GM19463 (cell line): ENCODE measurements around the gene EBF3.

Experiments
- ATAC-seq: cut with Tn5 transposase; IDR thresholded peaks from one replicate; pipeline ENCODE4 v1.9.1; 2021; ENCODE audit warnings: mild to moderate bottlenecking, moderate library complexity; ENCODE audit not compliant: unreplicated experiment

EBF3 gene

GRCh38 chr10:129959544-129960480 is 4.3 kb downstream of the EBF3 start:
- ATAC-seq, result no peak

DNA sequence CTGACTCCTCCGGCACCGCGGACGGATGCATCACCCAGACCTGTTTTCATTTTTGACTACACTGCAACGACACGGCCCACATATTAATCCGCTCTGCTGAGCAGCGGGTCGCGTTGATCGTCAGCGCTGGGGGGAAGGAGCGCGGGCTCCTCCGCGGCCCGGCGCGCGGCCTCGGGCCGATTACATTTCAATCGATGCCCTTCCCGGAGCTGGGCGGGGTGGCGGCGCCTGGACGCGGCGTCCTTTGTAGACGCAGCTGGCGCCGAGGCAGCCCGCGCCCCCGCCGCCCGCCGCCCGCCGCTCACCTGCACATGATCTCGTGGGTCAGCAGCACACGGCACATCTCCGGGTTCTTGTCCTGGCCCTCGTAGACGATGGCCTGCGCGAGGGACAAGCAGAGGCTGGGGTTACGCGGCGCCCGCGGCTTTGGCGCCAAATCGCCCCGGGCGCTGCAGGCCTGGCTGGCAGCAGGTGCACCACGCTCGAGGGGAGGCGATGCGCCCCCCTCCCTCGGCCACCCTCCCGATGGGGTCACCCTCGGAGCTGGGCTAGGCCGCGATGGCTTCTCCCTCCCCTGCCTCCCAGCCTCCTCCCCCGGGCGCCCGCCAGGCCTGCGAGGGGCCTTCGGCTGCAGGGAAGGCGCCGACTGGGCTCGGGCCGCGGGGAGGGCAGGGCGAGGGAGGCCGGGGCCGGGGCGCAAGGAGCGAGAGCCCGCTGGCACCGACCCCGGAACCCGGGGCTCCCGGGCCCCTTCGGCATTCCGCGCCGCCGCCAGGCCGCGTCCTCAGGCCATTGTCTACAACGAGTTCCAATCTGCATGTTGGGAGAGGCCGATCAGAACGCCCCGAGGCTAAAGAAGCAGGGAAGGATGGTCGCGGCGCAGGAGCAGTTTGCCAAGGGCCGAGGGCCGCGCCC is 5.2 kb downstream of the EBF3 start:
- ATAC-seq, result no peak

DNA sequence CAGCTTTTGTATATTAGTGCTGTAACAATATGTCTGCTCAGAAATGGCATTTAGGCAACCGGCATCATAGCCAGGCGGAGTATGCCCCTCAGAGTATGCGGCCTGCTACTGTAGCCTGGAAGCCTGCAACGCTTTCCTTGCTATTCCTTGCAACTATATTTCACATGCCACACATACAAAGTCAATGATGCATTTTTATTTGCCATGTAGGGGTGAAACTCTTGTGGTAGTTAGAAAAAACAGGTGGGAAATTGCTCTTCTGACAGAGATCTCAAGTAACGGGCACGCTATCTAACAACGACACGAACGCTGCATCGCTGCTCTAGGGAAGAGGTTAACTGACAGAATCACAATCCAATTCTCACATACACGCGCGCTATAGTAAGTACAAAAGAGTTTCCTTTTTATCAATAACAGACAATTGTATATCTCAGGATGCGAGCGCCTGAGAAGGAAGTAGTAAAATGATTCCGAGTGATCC is 5.9 kb downstream of the EBF3 start:
- ATAC-seq, result no peak

DNA sequence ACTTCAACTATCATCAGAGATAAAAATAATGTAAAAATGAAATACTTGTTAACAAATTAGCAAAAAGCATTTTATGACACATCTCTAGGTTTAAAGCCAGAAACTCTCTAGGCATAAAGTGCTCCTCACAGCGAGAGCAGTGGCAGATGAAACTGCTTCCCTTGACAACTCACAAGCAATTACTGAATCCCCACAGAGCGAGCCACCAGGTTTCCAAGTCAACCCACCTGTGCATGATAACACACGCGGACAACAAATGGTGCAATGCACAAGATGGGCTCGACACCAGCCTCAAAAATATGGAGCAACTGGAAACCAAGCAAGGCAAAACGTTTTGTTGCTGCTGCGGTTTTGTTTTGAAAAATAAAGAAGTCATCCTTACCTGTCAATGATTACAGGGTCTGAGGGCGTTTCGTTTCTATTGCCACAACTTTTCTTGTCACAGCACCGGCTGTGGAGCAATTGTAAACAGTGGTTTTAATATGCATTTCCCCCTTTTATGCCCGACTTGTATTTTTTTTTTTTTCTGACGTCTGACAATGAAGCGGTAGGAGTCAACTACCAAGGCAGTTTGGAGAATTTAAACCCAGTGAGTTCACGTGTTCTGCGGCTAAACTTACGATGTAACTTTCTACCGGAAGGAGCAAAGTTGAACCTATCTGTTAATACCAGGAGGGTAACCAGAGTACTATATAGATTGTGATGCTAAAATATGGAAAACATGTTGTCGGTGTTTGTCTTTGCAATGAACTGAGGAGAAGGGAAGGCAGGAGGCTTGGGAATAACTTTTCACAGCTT is 7.0 kb downstream of the EBF3 start:
- ATAC-seq, result no peak

GRCh38 chr10:129956286-129956670 is 7.8 kb downstream of the EBF3 start:
- no peak for ATAC-seq

DNA sequence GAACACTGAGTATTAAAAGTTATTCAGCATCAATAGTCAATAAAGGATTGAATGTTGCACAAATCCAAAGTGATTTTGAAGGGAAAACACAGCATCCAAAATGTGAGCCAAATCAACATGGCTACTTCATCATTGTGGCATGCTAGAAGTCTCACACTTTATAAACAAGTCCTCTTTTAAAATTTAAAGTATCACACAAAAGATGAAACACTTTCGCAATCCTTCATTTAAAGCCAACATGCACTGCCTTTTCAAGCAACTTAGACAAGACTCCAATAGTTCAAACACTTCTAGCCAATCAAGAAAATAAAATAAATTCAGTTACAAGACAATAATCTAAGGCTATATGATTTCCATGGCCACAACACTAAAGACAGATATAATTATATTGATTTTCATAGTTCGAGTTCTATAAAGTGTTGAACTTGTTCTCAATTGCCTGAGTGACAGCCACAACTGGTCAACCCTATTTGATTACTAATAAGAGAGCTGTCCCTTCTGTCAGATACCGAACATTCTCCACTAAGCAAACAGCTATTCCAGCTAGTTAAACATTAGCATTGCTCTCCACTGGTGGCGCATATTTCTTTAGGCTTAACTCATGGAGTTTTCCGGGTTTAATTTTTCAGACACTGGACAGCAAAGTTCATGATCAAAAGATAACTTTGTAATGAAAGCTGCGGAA is 8.3 kb downstream of the EBF3 start:
- no peak for ATAC-seq

DNA sequence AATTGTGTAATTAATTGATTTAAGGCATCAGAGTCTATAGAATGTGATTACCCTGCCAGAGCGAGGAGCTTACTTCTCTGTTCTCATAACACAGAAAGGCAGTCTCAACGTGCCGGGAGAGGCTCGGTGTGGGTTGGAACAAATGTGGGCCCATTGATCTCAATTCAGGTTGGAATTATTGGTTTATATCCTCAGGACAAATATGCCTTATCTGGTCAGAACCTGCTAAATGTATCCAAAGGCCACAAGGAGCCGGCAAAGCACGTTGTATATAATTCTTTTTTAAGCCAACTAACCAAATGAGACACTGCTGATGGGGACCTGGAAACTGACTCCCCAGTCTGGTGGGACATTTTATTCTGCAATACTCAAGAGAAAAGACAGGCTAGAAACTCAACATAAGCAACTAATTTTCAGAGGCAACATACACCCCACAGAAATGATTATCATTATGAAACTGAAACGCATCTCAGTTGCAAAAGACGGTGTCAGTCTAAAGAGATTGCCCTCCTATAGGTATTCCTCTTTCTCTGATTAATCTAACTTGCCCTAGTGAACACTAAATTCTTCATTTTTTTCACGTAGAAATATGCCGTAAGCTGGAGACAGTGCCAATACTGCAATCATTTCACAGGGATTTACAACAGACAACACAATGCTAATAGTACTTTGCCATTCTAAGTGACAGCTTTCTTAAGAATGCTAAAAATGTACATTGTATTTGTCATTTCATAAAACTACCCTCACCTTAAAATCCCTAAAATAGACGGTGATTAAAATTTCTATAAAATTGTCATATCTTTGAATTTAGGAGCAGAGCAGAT is 9.4 kb downstream of the EBF3 start:
- ATAC-seq, result no peak

- ATAC-seq, result no peak
These were observed 10.7 kb downstream of the EBF3 start for GRCh38 chr10:129953119-129954051.

DNA sequence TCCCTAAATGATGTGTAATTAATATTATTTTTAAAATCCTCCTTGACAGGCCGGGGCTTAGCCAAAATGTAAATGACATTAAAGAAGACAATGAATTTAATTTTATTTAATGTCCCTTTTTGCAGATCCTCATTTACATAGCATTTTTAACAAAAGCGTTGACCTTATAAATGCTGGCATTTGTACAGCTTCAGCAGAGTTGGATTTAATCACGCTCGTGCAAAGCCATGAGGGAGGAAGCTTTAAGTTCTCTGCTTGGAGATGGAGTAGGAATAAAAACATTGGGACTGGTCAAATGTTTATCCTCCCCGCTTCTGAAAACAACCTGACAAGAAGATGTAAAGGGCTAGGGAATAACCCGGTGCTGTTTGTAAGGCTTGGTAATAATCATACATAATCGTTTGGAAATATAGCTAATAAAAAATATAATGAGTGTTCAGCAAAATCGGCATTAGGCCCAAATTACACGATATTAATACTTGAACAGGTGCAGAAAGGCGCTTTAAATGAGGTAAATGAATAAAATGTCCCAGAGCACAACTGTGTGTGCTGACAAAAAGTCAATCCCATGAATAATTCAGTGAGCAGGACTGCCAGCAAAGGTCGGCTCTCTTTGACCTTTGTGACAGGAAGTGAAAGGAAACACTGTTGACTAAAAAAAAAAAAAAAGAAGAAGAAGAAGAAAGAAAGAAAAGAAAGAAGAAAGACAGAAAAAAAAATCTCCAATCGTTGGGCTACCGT is 11.5 kb downstream of the EBF3 start:
- ATAC-seq, result no peak

DNA sequence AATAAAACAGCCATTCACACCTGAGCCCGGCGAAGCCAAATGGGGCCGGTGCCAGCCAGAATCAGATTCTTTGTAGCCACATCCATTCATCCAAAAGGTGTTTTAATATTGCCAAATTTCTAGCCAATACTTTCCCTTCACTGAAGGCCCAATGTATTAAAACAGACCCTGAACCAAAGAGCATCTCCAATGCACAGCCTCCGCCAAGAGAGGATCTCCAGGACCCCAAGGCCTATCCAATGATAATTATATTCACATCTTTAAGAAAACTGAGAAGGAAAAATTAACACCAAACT is 12.2 kb downstream of the EBF3 start:
- ATAC-seq, result no peak

GRCh38 chr10:129951101-129951969 is 12.7 kb downstream of the EBF3 start:
- ATAC-seq, result no peak

DNA sequence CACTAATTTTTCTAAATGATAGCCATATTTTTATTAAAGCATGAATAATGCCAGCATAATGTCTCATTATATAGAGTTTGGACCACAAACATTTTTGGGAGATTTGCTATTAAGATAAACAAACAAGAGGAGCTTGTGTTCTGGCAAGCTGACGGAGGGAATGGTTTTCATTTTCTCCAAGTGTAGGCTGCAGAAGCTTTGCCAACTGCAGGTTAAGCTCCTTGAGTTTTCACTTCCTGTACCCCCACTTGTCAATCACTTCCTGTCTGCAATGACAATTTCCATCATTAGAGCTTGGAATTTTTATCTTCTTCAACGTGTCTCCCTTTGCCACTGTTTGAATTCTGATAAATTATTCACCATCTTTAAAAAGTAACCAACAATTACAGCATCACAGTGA is 13.4 kb downstream of the EBF3 start:
- ATAC-seq, result no peak

DNA sequence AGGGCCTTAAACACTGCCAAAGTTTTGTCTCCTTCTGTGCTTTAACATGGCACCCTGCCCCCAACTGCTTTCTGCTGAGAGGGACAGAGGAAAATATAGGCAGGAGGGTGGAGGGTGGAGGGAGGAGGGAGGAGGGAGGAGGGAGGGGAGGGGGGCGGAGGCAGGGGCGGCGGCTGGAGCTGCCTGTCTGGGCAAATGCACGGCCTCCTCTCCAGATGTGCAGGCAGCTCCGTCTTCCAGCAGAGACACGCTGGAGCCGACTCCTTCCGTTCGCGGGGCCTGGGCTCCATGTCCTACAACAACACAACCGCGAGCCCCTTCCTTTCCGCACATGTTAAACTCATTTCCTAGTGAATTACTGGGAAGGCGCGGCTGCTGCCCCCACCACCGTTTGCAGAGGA is 14.2 kb downstream of the EBF3 start:
- no peak for ATAC-seq

DNA sequence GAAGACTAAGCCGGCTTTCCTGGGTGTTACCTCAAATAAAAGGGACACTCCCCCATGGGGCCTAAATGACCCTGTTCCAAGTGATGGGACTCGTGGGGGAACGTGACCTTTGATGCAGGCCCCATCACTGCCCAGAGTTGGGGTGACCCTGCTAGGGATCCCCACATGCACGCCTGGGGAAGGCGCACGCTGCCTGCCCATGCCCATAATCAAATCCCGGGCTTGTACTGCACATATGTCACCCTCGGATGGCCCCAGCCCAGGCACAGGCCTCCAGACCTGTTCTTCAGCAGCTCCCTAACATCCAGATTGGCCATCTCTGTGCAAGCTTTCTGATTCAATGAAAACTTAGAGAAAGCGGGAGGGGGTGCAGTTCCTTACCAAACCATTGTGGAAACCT is 14.7 kb downstream of the EBF3 start:
- no peak for ATAC-seq

DNA sequence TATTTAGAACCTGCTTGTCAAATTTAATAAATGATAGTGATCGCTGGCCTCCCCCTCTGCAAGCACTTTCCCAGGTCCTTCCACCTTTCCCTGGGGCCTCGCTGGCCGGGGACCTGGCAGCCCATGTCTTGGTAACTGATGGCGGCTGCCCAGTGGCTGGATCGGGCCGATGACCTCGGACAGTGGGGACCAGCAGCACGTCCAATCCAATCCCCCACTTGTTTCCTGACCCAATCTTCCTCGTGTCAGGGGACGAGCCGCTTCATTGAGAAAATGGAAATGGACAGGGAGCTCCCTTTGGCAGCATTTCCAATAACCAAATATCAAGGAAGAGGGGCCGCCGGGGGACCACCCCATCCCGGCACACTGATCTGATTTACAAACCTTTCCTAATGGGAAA is 17.2 kb downstream of the EBF3 start:
- no peak for ATAC-seq

- no peak for ATAC-seq
These were observed 17.9 kb downstream of the EBF3 start for GRCh38 chr10:129945941-129946760.
